NCI-H1417 treated with DMSO at 0.1 percent for 48 hours (cell line): Measurements from ENCODE around the gene HDGFL2.

ENCODE experiments used
- DNase-seq: peaks from one replicate; lab custom pipeline; 2025; lab: John Stamatoyannopoulos, UW

Gene HDGFL2

DNA sequence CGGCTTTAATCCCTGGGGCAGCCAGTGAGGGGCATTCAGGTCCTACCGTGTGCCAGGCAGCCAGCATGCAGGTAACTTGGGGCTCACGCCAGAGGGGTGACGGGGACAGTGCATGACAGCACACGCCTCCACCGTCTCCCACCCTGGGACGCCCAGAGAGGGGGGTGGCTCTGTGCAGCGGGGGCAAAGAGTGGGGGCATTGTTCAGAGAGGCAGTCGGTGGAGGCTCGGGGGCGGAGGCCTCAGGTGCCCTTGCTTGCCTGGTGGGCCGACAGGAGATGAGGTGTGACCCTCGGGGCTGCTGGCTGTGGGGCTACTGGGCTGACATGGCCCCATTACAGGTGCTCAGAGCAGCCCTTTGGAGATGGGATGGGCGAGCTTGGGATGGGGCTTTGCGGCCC is 27.8 kb downstream of the HDGFL2 start:
- no peak for DNase-seq

- DNase-seq, result no peak
Measured at GRCh38 chr19:4500841-4501591, 28.9 kb downstream of the HDGFL2 start.

DNA sequence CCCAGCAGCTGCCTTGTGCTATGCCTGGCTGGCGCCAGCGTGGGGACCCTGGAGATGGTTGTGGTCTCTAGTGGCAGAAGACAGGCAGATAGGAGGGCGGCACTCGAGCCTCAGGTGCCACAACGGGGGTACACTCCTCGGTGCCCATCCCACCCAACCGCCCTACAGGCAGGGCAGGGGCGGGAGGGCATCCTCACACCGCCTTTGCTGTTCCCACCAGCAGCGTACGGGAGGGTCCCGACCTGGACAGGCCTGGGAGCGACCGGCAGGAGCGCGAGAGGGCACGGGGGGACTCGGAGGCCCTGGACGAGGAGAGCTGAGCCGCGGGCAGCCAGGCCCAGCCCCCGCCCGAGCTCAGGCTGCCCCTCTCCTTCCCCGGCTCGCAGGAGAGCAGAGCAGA is 29.6 kb downstream of the HDGFL2 start:
- no peak for DNase-seq

- no peak for DNase-seq
Measured at GRCh38 chr19:4502282-4503131, 30.4 kb downstream of the HDGFL2 start.

GRCh38 chr19:4503132-4503824 is 31.2 kb downstream of the HDGFL2 start:
- DNase-seq, result no peak

GRCh38 chr19:4503825-4504170 is 31.7 kb downstream of the HDGFL2 start:
- no peak for DNase-seq

GRCh38 chr19:4504297-4504701 is 32.2 kb downstream of the HDGFL2 start:
- DNase-seq, result no peak

- no peak for DNase-seq
Measured at GRCh38 chr19:4504891-4505569, 32.9 kb downstream of the HDGFL2 start.

- DNase-seq, result no peak
Measured at GRCh38 chr19:4505570-4506448, 33.7 kb downstream of the HDGFL2 start.

GRCh38 chr19:4506449-4507149 is 34.5 kb downstream of the HDGFL2 start:
- no peak for DNase-seq

DNA sequence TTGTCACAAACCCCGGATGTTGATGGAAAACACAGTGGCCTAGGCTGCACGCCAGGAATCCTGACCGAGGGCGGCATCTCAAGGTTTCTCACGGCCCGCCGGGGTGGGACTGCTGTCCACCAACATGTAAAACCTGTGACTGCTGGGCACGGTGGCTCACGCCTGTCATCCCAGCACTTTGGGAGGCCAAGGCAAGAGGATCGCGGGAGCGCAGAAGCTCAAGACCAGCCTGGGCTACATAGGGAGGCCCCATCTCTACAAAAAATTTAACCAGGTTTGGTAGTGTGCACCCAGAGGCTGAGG is 35.0 kb downstream of the HDGFL2 start:
- no peak for DNase-seq

DNA sequence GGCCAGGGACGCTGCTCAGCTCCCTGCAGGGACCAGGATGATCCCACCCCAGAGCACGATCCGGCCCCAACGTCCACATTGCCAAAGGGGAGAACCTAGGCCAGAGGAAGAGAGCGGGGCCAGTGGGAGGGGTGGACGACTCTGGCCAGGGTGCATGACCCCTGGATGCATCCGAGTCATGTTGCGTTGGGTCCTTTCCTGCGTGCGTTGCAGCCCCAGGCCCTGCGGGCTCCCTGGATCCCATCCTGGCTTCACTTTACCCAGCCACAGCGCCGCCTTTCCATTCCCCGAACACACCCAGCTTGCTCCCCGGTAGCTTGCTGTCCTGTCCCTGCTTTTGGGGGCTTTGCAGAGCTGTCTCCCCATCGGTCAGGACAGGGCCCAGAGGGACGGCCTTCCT is 35.7 kb downstream of the HDGFL2 start:
- no peak for DNase-seq

DNA sequence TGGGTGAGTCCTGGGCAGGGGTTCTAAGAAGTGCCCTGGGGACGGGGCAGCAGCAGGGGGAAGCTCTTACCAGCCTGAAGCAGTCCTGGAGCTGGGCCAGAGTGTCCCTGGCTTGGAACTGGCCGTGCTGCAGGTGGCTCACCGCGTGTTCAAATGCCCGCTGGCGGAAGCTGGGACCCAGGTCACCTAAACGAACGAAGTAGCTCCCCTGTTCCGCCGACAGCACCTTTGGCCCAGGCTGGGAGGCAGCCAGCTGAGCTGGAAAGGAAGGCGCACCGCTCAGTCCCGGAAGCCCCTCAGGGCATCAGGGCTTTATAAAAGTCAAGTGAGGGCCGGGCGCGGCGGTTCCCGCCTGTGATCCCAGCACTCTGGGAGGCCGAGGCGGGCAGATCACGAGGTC is 36.6 kb downstream of the HDGFL2 start:
- no peak for DNase-seq

DNA sequence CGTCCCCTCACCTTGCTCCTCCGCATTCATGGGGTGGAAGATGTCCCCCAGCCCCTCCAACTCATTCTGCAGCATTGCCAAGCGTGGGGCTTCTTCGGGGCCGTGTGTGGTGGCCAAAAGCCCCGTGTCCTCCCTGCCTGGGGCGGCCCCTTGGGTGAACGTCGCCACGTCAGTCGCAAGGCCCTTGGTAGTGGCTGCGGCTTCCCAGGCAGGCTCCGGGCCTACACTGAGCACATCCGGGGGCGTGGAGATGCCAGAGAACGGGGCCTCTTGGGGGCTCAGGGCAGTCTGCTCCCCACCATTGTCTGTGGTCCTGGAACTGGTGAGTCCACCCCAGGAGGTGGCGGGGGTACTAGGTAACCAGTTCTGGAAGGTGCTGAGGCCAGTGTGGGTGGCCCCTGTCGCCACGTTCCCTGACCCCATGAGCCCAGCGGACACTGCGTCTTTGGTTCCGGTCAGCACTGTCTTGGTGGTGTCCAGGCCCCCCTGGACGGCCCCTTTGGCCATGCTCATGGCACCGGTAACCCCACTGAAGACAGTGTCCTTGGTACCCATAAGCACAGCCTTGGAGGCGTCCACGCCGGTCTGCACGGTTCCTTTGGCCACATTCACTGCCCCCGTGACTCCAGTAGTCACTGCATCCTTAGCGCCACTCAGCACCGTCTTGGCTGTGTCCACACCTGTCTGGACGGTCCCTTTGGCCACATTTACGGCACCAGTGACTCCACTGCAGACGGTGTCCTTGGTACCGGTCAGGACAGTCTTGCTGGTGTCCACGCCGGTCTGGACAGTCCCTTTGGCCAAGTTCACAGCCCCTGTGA is 38.5 kb downstream of the HDGFL2 start:
- no peak for DNase-seq

DNA sequence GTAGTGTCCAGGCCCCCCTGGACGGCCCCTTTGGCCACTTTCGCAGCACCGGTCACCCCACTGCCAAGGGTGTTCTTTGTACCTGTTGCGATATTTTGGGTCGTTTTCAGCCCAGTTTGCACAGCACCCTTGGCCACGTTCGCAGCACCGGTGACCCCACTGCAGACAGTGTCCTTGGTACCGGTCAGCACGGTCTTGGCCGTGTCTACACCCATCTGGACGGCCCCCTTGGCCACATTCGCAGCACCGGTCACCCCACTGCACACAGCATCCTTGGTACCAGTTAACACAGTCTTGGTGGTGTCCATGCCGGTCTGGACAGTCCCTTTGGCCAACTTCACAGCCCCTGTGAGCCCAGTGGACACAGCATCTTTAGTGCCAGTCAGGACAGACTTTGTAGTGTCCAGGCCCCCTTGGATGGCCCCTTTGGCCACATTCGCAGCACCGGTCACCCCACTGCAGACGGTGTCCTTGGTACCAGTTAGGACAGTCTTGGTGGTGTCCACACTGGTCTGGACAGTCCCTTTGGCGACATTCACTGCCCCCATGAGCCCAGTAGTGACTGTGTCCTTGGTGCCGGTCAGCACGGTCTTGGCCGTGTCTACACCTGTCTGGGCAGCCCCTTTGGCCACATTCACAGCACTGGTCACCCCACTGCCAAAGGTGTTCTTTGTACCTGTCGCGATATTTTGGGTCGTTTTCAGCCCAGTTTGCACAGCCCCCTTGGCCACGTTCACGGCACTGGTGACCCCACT is 39.4 kb downstream of the HDGFL2 start:
- DNase-seq, result no peak

DNA sequence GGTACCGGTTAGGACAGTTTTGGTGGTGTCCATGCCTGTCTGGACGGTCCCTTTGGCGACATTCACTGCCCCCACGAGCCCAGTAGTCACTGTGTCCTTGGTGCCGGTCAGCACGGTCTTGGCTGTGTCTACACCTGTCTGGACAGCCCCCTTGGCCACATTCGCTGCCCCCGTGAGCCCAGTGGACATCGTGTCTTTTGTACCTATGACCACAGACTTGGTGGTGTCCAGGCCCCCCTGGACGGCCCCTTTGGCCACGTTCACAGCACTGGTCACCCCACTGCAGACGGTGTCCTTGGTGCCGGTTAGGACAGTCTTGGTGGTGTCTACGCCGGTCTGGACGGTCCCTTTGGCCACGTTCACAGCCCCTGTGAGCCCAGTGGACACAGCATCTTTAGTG is 40.0 kb downstream of the HDGFL2 start:
- DNase-seq, result no peak

DNA sequence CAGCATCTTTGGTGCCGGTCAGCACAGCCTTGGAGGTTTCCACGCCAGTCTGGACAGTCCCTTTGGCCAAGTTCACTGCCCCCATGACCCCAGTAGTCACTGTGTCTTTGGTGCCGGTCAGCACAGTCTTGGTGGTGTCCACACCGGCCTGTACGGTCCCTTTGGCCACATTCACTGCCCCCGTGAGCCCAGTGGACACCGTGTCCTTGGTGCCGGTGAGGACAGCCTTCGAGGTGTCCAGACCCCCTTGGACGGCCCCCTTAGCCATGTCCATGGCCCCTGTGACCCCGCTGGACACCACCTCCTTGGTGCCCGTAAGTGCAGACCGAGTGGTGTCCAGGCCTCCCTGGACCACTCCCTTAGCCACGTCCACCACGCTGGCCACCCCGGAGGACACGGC is 41.2 kb downstream of the HDGFL2 start:
- no peak for DNase-seq

DNA sequence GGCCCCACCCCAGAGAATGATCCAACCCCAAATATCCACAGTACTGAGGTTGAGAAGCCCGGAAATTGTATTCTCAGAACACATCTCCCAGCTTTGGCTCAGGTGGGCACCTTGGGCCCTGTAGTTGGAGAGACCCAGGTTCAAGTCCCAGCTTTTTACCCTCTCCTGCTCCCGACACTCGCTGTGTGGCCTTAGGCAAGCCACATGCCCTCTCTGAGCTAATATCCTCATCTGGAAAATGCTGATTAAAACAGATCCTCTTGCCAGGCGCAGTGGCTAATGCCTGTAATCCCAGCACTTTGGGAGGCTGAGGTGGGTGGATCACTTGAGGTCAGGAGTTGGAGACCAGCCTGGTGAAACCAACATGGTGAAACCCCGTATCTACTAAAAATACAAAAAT is 43.6 kb downstream of the HDGFL2 start:
- DNase-seq, result no peak

DNA sequence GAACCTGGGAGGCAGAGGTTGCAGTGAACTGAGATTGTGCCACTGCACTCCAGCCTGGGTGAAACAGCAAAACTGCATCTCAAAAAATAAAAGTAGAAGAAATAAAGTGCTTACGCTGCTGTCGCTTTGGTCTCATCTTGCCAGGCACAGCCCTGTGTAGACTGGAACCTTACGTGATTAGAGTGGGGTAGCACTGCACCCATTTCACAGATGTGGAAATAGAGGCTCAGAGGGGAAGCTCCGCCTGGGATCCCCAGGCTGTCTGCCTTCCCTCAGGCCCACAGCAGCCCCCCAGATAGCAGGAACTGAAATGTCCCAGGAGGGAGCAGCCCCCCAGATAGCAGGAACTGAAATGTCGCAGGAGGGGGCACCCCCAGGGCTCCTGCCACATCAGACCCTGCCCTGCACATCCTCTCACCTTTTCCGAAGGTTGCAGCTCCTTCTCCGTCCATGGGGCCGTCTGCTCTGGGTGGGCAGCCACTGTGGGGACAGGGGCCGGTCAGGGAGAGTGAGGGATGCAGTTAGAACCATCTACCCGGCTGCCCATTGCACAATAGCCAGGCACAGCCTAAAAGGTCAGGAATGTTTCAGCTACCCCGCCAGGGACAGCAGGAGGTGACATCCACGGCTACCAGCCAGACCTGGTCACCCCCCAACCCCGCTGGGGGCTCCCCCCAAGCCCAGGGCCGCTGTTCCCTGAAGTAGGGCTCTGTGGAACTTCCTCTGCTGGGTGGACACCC is 44.3 kb downstream of the HDGFL2 start:
- no peak for DNase-seq
